RWPE2 (cell line): ENCODE results near the gene TMEM121B.
A peak's percentile ranks its signal among the peaks of the same experiment; 100 is the strongest.

ENCODE experiments used
- ATAC-seq: fragments of 200-7000 bp; cut with Tn5 transposase; 3 replicates; pipeline ENCODE4 v1.9.1; 2021; ENCODE audit warnings: low read depth
- DNase-seq: peaks from one replicate; pipeline ENCODE4 v3.0.0-alpha.2; 2020; ENCODE audit warnings: low spot score
- H3K27ac ChIP-seq: fragments of 450-650 bp; 2 replicates; pipeline ENCODE4 v1.5.1; 2017; ENCODE audit warnings: mild to moderate bottlenecking; ENCODE audit not compliant: poor library complexity, severe bottlenecking
- H3K27me3 ChIP-seq: fragments of 250-450 bp; sonication (Bioruptor Pico); 2 replicates; pipeline ENCODE4 v1.5.1; 2021; ENCODE audit warnings: mild to moderate bottlenecking, moderate library complexity; ENCODE audit not compliant: insufficient read depth, poor library complexity, severe bottlenecking
- H3K36me3 ChIP-seq: fragments of 250-450 bp; sonication (Bioruptor Pico); 2 replicates; pipeline ENCODE4 v1.5.1; 2020; ENCODE audit warnings: low read depth, mild to moderate bottlenecking, moderate library complexity
- H3K4me1 ChIP-seq: fragments of 250-450 bp; sonication (Bioruptor Pico); 2 replicates; pipeline ENCODE4 v1.5.1; 2021; ENCODE audit warnings: mild to moderate bottlenecking, moderate library complexity; ENCODE audit not compliant: insufficient read depth, poor library complexity, severe bottlenecking
- H3K4me3 ChIP-seq: fragments of 250-450 bp; sonication (Bioruptor Pico); 2 replicates; pipeline ENCODE4 v1.5.1; 2021; ENCODE audit warnings: mild to moderate bottlenecking, moderate library complexity; ENCODE audit not compliant: severe bottlenecking
- H3K9me3 ChIP-seq: fragments of 250-450 bp; sonication (Bioruptor Pico); 2 replicates; pipeline ENCODE4 v1.5.1; 2021; ENCODE audit warnings: mild to moderate bottlenecking, moderate library complexity; ENCODE audit not compliant: severe bottlenecking
- TF ChIP-seq, protein P1 (sequence below): fragments of 450-650 bp; IDR thresholded peaks from one replicate; pipeline ENCODE4 v1.5.1; 2017; ENCODE audit warnings: mild to moderate bottlenecking, moderate library complexity; ENCODE audit not compliant: poor library complexity, severe bottlenecking

The TMEM121B gene

DNA sequence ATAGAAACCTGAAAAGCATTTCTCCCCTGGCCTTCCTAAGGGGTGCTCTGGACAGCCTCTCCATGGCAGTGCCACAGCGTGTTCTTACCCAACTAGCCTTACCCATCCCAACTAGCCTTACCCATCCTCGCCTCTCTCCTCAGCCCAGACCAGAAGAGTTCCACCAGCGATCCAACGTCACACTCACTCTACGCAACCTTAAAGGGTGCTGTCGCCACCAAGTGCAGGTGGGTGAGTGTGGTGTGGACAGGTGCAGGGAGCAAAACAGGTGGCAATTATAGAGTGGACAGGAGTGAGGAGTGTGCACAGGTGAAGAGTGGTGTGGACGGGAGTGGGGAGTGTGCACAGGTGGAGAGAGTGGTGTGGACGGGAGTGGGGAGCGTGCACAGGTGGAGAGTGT lies 17.8 kb downstream of the TMEM121B start:
- Histone ChIP-seq H3K4me1 (no peaks in the 10 kb centered on the region), H3K9me3 (no peaks in the 10 kb centered on the region), H3K36me3 (peaks cover 43% of the 10 kb centered on the region), H3K27me3 (no peaks in the 10 kb centered on the region), H3K4me3 (no peak overlapping the region), H3K27ac (no peak overlapping the region)
- DNase-seq (no peak), ATAC-seq (no peak)
- TF ChIP-seq, protein P1, sequence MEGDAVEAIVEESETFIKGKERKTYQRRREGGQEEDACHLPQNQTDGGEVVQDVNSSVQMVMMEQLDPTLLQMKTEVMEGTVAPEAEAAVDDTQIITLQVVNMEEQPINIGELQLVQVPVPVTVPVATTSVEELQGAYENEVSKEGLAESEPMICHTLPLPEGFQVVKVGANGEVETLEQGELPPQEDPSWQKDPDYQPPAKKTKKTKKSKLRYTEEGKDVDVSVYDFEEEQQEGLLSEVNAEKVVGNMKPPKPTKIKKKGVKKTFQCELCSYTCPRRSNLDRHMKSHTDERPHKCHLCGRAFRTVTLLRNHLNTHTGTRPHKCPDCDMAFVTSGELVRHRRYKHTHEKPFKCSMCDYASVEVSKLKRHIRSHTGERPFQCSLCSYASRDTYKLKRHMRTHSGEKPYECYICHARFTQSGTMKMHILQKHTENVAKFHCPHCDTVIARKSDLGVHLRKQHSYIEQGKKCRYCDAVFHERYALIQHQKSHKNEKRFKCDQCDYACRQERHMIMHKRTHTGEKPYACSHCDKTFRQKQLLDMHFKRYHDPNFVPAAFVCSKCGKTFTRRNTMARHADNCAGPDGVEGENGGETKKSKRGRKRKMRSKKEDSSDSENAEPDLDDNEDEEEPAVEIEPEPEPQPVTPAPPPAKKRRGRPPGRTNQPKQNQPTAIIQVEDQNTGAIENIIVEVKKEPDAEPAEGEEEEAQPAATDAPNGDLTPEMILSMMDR: no peak

DNA sequence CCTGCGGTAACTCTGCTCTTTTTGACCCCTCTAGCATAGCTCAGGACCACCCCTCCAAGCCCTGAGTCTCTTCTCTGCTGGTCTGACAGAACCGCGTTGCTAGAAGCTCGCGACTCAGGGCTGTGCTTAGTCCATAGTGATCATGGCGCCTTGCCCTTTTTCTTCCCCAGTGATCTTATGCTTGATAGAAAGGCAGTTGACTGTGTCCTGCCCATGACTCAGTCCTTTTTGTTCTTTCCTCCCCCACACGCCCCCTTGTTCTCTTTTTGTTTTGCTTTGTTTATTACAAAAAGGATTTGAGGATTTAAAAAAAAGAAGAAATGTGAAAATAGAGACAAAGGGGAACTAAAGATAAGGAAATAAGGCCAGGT lies 18.9 kb downstream of the TMEM121B start:
- no peak for ATAC-seq

DNA sequence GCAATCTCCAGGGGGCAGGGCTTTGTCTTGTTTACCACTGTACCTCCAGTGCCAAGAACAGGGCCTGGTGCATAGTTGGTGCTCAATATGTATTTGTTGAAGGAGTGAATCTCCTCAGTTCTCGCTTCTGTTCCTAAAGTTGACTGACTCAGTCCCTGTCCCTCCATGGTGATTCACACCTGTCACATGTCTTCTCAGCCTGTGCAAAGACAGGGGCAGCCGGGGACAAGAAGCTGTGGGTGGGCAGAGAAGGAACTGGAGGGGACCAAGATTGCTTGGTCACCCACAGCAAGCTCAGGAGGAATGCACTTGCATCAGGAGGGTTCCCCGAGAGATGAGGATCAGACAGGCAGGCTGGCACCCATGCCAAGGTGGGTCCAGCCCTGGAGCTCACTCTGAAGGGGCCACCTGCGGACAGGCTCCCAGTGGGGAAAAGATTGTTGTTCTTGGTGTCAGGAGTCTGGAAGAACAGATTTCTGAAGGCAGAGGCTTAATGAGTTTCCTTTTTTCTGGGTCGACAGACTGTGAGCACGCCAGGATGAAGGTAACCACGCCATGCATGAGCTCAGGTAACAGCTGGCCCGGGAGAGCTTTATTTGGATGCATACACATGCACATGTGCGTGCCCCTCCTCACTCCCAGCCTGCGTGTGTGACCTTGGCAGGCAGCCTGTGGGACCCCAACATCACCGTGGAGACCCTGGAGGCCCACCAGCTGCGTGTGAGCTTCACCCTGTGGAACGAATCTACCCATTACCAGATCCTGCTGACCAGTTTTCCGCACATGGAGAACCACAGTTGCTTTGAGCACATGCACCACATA lies 19.5 kb downstream of the TMEM121B start:
- Histone ChIP-seq H3K4me3 (no peak overlapping the region), H3K27me3 (no peaks in the 10 kb centered on the region), H3K9me3 (no peaks in the 10 kb centered on the region), H3K4me1 (no peaks in the 10 kb centered on the region), H3K36me3 (peaks cover 50% of the 10 kb centered on the region), H3K27ac (no peak overlapping the region)
- ATAC-seq: no peak
- DNase-seq: no peak
- TF ChIP-seq, protein P1: no peak

More for the DNA sequence above, 18.9 kb downstream of the TMEM121B start:
- TF ChIP-seq, protein P1: no peak
- Histone ChIP-seq H3K27ac (no peak overlapping the region), H3K36me3 (peaks cover 52% of the 10 kb centered on the region), H3K27me3 (no peaks in the 10 kb centered on the region), H3K4me3 (no peak overlapping the region), H3K9me3 (no peaks in the 10 kb centered on the region), H3K4me1 (no peaks in the 10 kb centered on the region)
- peak; percentile 16 for DNase-seq

DNA sequence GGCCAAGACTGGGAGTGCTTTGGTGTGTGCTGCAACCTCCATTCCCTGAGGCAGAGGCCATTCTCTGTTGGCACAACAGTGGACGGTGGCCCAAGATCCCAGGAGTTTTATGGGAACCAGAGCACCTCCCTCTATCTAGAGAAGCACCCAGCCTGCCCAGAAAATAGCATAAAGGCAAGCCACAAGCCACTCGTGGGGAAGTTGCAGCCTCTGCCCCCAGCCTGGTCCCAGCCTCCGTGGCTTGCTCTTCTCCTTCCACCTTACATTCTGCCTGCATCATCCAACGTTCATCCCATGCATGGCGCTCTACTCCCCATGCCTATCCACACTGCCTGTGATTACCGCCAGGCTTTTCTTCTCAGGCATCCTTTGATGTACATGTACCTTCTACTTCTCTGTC lies 20.5 kb downstream of the TMEM121B start:
- peaks cover 49% of the 10 kb centered on the region for H3K36me3 ChIP-seq
- H3K4me1 ChIP-seq: no peaks in the 10 kb centered on the region
- H3K27ac ChIP-seq: no peak overlapping the region
- no peak overlapping the region for H3K4me3 ChIP-seq
- no peak for ATAC-seq
- H3K9me3 ChIP-seq: no peaks in the 10 kb centered on the region
- no peaks in the 10 kb centered on the region for H3K27me3 ChIP-seq
- DNase-seq: no peak
- TF ChIP-seq, protein P1: no peak

DNA sequence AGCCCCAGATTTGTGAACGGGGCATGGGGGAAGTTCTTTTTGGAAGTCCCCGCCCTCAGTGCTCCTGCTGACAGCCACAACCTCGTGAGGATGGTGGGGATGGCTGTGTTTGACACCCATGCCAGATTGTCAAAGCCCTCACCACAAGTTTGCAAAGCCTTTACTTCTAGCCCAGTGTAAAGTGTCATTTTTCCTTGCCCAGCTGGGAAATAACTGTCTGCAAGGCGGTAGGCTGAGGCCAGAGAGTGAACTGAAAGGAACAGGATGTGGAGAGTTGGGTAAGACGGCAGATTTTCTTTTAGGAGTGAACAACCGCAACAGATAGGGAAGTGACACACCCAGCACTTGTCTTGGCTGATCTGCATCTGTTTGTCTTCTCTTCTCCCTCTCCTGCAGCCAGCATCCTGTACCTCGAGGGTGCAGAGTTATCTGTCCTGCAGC lies 22.8 kb downstream of the TMEM121B start:
- Histone ChIP-seq H3K4me1 (no peaks in the 10 kb centered on the region), H3K27me3 (no peaks in the 10 kb centered on the region), H3K36me3 (peaks cover 42% of the 10 kb centered on the region), H3K27ac (no peak overlapping the region), H3K9me3 (no peaks in the 10 kb centered on the region), H3K4me3 (no peak overlapping the region)
- DNase-seq (no peak), ATAC-seq (no peak)
- TF ChIP-seq, protein P1: no peak
